Measurements from ENCODE around the gene SRBD1. TPM values are rescaled to one million over a fixed set of nuclear protein-coding genes. Genes with fewer than 3 reads are reported as not detected.

SRBD1 gene
- polyA plus RNA-seq, 12 donors, result 9.9 to 13.7 (median 12.6) TPM; not detected in 1

DNA sequence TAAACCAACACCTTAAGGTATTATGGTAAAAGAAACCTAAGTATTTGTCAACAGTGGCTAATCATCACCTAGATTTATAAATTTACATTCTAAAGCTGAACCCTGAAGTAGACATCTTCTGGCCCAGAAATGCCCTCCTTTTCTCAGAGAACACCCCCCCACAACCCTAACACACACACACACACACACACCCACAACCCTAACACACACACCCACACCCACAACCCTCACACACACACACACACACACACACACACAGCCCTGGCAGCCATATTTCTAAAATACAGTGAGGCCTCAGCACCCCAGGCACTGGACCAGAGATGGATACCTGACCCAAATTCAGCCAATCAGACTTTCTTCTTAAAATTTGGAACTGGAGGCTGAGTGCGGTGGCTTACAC lies 14.3 kb downstream of the SRBD1 start:
- no peak for DNase-seq

DNA sequence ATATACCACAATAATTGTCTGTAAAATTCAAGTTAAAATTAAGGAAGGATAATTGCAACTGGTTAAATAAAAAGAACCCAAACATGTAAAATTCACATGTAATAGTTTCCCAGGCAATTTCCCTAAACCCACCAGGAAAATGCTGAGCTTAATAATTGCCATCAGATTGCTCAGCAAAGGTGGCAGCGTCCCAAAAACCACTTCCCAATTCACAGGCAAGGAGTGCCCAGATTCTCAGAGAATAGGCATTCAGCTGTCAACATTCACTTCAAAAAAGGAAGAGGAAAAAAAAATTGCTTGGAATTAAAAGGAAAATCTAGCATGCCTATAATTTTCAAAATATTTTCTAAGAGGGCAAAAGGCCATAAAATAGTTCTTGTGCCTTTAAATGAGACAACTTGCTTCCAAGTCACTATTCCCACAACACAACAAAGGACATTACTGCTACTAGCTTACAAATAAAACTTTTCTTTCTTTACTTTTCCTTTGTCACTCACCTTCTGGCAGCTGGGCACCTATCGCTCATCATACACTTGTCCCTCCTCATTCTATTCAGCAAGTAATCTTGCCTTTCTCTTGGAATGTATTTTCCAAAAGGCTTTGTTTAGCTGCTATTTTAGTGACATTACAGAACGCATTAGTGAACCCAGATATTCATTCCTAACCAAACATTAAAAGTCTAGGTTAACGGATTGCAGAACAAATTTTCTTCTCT lies 15.2 kb downstream of the SRBD1 start:
- DNase-seq, result no peak

DNA sequence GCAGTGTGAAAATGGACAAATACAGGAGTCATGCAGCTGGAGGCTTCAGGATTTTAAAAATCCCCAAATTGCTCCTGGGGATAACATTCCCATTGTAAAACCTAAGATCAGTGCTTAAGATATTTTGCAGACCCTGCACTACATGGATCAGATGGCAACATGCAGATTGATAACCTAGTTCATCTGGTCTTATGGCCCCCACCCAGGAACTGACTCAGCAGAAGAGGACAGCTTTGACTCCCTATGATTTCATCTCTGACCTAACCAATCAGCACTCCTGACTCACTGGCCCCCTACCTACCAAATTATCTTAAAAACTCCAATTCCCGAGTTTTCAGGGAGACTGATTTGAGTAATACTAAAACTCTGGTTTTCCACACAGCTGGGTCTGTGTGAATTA lies 20.0 kb downstream of the SRBD1 start:
- DNase-seq, result no peak

DNA sequence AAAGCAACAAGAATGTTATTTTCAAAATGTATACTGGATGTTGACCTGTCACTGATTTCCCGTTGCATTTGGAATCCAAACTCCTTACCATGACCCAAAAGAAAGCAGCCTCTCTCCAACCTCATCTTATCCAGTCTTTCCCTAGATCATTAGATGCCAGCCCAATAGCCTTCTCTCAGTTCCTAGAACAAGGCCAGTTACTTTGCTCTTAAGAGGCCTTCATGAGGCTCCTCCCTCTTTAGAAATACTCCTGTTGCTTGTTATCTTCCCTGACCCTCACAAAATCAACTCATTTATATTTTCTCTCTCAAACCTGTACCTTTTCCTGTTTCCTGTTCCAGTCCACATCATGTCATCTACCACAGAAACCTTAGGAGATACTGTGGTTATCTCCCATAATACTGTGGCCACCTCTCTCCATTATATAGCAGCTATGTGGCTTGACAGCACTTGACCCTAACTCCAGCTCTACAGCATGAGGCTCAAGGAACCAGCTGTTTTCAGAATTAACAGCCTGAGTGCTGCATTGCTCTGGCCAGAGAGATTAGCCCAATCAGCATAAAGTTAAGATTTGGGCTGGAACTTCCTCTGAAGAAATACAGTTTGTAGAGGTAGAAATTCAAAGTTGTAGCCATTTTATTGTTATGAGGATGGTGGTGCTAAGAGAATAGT lies 22.8 kb downstream of the SRBD1 start:
- no peak for DNase-seq

DNA sequence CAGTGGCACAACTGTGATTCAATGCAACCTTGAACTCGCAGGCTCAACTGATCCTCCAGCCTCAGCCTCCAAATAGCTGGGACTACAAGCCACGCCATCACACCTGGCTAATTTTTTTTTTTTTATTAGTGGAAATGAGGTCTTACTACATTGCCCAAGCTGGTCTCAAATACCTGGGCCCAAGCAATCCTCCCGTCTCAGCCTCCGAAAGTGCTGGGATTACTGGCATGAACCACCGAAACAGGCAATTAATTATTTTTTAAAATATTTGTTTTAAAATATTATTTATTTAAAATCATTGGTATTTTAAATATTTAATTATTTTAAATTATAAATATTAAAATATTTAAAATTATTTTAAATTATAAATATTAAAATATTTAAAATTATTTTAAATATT lies 24.5 kb downstream of the SRBD1 start:
- no peak for DNase-seq

DNA sequence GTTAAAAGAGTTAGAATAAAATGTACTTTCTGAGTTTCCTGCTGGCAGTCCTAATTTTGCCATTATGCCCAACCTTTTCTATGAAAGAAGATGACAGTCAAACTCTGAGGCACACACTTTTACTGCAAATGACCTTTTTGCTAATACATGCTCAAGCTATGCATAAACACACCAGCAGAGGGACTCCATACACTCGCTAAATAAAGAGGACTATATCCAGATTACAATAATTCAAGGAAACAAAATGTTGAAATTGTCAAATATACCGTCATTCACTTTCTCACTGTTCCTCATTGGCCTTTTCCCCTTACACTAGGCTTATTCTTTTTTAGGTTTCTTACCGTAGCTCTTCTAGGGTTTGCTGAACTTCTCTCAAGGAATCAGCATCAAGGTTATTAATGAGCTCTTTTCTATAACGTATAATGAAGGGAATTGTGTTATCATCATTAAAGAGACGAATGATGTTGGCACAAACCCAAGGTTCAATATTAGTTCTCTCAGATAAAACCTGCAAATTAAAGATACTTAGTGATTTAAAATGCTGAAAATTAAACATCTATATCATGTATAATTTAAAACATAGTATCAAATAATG lies 25.7 kb downstream of the SRBD1 start:
- peak; percentile 26 for DNase-seq

DNA sequence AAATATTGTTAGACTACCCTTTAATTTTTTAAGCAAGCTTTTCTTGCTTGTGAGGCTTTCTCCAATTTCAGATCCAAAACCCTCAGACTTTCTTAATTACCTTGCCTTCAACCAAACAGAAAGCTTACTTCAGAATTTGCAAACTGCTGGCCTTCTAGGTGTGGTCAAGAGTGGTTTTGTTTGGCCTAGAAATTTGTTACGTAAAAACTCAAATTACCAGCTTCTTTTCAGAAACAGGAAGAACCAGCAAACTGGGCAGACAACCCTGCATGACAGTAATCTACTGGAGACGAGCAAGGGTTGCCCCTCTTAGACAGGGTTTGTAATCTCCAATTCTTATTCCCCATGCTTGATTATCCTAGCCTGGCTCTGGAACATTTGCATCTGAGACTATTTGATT lies 27.1 kb downstream of the SRBD1 start:
- DNase-seq, result no peak

DNA sequence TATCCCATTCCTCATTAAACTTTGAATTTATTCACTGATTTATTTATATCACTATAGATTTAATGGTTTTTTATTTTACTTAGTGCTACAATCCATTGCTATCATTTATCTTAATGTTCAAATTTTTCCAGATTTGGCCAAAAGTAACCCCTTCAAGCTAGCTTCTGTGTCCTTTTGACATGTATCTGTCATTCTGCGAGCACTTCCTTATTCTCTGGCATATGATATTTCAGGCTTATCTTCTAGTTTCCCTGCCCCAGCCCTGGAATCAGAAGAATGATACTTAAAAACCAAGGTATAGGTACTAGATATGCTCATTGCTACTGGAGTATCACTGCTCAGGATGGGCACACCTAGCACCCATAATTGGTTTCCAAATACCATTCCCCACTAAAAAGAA lies 28.5 kb downstream of the SRBD1 start:
- DNase-seq, result no peak

DNA sequence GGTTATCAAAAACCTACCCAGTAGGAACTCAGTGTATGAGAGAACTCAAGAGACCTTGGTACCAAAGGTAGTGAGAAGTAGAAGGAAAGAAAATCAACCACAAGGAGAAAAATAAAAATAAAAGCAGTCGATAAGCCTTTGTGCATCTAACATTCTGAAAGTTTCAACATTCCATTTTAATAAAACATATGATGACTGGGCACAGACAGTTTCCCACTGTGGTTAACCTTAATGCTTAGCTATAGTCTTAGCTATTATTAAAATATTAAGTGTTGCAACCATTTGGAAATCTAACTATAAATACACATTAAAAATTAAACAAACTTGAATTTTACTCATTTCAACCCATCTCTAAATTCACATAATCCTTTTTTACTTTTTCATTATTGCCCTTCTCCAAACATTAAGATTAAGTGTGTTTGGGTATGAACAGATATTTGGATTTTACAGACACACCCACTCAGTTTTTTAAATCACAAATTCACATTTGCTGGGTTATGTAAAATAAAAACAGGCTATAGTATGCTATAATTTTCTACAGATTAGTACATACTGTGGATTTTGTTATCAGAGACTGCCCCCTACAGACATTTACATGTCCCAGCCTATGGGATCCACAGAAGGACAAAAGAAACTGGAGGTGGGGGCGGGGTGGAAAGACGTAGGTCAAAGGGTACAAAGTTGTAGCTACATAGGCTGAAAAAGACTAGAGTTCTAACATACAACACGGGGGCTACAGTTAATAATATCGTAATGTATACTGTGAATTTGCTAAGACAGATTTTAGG lies 32.8 kb downstream of the SRBD1 start:
- DNase-seq, result peak; percentile 12

DNA sequence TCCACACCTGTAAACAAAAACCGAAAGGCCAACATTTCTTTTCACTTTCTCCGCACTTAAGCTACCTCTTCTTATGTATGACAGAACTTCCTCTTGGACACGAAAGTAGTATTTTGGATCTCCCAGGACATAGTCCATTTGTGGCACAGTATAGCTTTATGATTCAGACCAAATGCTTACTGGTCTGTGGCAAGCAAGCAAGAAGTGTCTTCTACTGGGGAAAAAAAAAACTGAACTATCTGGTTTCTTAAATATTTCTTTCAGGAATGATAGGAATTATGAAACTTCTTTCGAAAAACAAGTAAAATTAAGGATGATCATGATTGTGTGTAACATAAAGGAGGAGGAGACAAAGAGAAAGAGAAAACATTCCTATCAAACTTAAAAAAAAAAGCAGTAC lies 33.6 kb downstream of the SRBD1 start:
- DNase-seq, result no peak

DNA sequence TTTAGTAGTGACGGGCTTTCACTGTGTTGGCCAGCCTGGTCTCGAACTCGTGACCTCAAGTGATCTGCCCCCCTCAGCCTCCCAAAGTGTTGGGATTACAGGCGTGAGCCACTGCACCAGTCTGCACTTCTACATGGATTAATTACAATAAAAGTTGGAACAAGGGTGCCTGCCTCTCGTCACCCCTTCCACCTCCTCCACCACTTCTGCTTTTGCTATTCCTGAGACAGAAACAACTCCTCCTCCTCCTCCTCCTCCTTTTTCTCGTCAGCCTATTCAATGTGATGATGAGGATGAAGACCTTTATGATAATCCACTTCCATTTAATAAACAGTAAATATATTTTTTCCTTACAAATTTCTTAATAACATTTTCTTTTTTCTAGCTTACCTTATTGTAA lies 35.2 kb downstream of the SRBD1 start:
- no peak for DNase-seq

DNA sequence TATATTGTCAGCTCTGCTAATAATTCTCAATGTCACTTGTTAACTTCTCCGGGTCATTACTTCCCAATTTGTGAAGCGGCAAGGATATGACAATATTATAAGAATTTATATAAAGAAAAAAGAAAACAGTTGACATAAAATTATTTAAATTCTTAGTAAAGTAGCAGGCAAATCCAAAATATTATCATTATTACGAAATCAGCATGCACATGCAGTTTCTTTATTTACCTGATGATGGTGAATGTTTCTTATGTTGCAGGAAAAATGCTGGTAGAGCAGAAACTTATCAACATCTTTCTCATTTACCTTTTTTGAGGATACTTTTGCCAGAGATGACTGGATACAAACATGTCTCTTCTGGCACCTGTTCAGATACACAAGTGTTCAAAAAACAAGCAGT lies 38.1 kb downstream of the SRBD1 start:
- DNase-seq, result no peak

DNA sequence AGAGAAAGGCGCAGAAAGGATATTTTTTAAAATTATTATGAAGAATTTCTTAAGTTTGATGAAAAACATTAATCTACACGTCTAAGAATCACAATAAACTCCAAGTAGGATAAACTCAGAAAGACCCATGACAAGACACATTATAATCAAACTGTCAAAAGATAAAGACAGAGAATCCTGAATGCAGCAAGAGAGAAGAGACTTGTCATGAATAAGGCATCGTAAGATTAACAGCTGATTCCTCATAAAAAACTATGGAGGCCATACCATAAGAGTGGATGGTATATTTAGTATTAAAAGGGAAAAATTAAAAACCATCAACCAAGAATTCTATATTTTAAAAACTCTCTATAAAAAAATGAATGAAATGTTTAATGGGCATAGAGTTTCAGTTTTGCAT lies 39.1 kb downstream of the SRBD1 start:
- DNase-seq, result no peak

DNA sequence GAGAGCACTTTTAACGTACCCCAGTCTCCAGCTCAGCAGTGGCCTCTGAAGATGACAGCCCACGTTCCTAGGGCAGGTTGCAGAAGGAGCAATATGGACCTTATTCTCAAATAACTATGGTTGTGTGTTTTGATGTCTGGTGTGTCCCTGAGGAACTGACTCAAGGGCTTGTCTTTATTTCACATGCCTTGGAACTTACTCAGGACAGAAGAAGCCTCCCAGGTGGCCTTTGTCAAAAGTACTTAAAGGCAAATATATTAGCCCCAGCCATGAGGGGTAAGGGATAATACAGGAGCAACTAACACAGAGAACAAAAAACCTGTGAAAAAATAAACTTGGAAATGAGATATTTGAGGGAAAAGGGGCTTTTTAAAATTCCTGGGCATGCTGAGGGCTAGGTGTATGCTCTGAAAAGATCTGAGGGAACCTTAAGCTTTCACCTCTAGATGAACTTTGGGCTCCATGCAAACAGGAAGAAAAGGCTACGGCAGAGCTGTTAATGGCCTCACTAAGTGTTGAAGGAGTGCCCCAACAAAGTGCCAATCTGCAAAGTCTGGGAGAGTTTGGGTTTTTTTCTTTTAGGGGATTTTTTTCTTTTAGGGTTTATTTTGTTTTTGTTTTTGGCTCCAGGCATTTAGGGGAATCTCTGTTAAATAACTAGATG lies 40.3 kb downstream of the SRBD1 start:
- DNase-seq, result no peak

DNA sequence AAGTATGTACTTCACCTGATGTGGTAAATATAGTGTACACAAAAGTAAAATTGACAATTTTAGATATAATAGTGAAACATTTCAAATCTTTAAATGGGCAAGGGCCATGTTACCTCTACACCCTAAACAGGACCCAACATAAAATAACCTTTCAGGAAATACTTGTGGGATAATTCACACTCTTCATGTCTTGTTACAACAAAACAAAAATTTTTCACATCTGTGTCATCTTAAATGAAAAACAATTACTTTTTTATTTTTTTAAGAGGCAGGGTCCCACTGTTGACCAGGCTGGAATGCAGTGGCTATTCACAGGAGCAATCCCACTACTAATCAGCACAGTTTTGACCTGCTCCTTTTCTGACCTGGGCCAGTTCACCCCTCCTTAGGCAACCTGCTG lies 42.1 kb downstream of the SRBD1 start:
- DNase-seq, result no peak

DNA sequence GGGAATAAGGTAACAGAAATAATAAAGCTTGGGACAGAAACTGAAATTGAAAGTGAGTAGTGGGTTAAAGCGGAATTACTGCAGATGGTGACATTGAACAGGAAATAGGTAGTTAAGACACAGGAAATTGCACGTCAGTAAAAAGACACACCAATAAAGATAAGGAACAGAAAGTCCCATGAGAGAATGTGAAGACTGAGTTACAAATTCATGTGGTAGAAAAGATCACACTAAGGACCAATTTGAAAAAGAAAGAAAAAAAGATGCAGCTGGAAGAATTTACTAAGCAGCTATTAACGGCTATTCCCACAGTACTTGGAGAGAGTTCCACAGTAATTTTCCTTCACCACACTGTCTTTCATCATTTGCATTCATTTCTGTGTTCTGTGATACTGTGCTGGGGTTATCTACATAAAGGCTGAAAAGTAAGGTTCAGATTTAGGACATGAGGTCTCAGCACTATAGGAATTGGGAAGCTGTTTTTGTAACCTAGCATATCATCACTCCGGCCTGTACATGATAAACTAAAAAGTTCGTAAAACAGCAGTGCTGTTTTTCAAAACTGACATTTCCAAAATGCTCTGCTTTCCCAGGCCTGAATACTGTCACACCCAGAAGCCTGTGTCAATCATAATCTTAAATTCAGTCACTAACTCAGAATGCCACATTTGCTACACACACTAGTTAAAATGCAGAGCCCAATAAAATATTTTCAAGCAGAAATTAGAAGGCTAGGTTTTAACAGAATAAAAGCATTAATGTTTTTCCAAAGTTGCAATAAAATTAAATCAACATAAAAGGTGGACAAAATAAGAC lies 42.9 kb downstream of the SRBD1 start:
- DNase-seq, result no peak

DNA sequence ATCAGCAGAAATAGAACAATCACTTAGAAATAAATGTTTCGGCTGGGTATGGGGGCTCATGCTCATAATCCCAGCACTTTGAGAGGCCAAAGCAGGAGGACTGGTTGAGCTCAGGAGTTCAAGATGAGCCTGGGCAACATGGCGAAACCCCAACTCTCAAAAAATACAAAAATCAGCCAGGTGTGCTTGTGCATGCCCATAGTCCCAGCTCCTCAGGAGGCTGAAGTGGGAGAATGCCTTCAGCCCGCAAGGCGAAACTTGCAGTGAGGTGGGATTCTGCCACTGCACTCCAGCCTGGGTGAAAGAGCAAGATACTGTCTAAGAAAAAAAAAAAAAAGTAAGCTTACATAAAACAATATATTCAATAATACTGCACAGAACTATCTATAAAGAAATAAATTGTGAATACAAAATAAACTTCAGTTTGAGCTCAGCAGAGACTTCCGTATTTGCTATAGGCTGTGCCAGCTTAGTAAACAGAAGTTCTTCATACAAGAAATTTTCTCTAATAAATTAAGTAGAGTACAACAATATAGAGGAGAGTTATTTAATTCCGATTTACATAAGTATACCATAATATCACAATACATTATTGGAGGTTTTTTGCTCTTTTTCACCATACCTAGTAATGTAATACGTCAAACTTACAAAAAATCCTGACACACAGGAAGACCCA lies 43.6 kb downstream of the SRBD1 start:
- no peak for DNase-seq

DNA sequence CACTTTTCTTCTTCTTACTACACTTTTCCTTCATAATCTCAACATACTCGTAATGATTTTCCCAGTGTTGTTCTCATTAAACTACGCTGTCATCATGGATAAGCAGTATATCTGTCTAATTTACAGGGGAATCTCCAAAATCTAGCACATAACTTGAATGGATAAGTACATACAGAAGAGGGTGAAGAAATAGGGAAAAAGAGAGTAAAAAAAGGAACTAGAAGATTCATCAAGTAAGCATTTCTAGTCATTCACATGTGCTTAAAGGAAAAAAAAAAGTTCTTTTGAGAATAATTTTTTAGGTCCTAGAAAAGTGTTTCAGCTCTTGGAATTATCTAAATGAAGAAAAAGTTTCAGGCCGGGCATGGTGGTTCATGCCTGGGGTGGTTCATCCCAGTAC lies 51.6 kb downstream of the SRBD1 start:
- DNase-seq, result no peak

DNA sequence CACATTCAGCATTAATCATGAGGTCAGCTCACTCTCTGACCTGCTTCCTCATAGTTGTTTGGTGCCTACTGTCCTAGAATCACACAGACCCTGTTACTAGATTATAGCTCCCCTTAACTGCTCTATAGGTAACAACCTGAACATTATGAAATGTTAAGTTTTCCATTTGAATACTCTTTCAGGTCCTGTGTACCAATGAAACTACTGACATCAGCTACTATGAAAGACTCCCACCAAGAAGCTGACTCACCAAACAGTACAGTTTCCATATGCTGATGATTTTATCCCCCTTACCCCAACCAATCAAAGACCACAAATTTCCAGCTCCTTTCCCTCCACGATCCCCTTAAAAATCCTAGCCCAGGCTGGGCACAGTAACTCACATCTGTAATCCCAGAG lies 56.3 kb downstream of the SRBD1 start:
- no peak for DNase-seq

DNA sequence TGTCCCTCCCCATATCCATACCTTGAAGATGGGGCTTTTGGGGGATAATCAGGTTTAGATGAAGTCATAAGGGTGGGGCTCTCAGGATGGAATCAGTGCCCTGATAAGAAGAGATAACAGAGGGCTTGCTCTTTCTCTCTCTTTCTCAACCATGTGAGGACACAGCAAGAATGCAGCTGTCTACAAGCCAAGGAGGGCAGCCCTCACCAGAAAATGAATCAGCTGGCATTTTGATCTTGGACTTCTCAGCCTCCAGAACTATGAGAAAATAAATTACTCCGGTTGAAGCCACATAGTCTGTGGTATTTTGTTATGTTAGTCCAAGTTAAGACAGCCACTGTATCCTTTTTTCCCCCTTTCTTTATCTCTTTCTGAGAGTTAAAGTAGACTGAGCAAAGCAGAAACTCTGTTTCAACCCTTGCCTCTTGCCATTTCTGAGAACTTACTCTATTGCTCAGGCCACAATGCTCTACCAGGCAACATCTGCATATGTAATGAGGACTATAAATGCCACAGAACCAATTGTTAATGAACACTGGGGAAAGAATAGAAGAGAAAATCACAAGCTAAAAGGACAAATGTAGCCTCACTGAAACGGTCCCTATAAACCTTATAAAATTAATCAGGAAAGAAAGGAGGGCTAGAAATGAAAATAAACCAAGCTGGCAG lies 56.9 kb downstream of the SRBD1 start:
- no peak for DNase-seq
